Measurements from ENCODE around the gene ZDHHC11.
"Not testable (repeated sequence)": the region's sequence is repeated elsewhere in the genome, so short reads cannot be mapped to it uniquely, and the experiment has no call there.

The ZDHHC11 gene

DNA sequence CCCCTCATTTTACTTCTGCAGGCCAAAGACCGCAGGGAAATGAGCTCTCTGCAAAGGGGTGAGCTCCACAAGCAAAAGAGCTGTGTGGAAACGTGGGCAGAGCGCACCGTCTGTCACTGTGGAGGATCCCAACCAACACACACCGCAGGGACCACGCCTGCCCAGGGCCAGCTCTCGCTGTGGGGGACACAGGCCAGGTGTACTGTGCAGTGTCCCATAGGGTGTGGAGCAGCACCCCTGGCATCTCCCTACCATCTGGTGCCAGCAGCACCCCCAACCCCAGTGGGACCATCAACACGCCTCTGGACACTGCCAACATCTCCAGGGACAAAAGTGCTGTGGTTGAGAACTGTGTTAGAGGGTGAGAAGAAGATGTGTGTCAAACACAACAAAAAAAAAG is 27.9 kb upstream of the ZDHHC11 start:
- DNase-seq, result not testable (repeated sequence)

GRCh38 chr5:878125-878524 is 27.3 kb upstream of the ZDHHC11 start:
- no peak for DNase-seq

DNA sequence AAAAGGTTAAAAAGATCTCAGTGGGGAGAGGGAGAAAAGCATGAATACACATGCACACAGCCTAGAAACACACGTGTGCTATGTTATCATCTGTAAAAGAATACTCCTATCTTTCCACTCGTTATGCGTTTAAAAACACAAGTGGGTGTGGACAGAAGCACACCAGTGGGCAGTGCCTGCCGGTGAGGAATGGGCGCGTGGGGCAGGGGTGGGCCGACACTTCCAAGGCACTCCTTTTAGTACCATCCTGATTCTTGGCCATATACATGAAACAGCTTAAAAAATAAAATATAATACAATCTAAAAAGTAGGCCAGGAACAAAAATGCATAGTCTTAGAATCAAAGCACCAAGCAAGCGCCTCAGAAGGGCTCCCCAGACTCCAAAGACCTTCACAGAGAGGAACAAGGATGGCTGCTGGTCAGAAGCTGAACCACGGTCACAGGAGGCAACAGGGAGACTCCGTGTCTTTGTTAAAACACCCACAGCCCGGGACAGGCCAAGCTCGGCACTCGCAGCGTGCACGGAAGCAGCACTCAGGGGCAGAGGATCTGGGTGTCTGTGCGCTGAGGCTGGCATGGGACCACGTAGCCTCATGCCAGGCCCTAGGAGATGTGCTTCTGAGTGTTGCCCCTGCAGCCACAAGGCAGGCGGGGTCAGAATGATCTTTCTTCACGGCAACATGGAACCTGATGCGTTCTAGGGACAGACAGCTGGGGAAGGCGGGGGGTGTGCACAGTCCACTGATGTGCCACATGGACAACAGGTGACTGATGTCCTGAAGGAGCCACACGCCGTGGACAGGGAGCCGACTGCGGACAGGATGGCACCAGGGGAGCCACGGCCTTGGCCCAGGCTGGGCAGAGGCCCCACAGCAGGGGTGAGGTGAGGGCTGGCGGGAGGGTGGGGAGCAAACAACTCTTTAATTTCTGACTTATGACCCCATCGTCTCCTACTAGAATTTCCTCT is 25.9 kb upstream of the ZDHHC11 start:
- no peak for DNase-seq

GRCh38 chr5:875931-876330 is 25.1 kb upstream of the ZDHHC11 start:
- DNase-seq, result no peak

- no peak for DNase-seq
Measured at GRCh38 chr5:873328-873727, 22.5 kb upstream of the ZDHHC11 start.

GRCh38 chr5:872301-872700 is 21.5 kb upstream of the ZDHHC11 start:
- no peak for DNase-seq

DNA sequence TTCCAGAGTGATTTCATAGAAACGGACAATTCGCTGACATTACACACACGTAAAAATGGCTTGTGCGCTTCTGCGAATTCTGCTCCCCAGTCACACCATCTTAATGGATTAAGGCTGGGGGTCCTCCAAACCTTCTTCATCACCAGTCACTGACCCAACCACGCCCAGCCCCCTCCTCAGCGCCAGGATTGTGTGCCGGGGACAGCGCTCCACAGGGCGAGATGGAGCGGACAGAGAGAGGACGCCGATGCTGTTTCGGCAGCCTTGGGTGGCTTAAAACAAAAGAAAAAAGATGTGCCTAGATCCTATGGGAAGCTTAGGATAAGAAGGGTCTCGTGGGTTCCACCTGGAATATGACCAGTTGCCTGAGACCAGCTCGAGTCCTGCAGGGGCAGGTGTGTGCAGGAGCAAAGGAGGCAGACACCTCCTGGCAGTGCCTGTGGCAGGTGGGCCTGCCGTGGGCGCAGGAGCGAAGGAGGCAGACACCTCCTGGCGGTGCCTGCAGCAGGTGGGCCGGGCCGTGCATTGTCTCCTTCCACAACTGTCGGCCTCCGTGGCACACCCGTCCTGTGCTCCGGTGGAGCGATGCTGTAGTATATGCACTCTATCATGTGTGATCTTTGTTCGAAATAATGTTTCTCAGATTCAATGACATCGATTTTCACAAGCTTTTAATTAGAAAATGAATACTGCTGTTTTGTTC is 21.0 kb upstream of the ZDHHC11 start:
- no peak for DNase-seq

GRCh38 chr5:870956-871355 is 20.2 kb upstream of the ZDHHC11 start:
- DNase-seq, result no peak

- DNase-seq, result no peak
Measured at GRCh38 chr5:868428-869135, 17.8 kb upstream of the ZDHHC11 start.

DNA sequence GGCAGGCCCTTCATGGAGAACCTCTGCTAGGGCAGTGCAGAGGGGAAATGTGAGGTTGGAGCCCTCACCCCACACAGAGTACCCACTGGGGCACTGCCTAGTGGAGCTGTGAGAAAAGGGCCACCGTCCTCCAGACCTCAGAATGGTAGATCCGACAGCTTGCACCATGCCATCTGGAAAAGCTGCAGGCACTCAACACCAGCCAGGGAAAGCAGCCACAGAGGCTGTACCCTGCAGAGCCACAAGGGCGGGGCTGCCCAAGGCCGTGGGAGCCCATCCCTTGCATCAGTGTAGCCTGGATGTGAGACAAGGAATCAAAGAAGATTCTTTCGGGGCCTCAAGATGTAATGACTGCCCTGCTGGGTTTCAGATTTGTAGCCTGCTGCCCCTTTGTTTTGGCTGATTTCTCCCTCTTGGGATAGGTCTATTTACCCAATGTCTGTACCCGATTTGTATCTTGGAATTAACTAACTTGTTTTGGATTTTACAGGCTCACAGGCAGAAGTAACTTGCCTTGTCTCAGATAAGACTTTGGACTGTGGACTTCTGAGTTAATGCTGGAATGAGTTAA is 16.6 kb upstream of the ZDHHC11 start:
- peak; percentile 56 for DNase-seq

GRCh38 chr5:865771-866170 is 15.0 kb upstream of the ZDHHC11 start:
- no peak for DNase-seq

DNA sequence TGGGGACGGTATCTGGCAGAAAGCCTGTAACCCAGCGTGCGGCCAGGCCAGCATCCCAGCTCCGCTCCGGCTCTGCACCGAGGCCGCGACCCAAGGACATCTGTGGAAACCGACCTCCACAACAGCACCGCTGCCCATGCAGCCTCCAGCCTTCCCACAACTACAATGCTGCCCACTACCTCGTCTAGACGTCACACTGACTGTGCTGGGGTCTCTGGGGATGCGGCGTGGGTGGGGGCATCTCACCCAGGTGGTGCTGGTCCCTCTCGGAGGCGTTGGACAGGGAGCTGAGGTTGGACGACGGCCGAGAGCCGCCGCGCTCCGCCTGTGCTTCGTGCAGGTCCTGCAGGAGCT is 14.4 kb upstream of the ZDHHC11 start:
- DNase-seq, result no peak

GRCh38 chr5:864492-865167 is 13.8 kb upstream of the ZDHHC11 start:
- DNase-seq, result no peak

GRCh38 chr5:863244-863805 is 12.5 kb upstream of the ZDHHC11 start:
- peak; percentile 77 for DNase-seq

DNA sequence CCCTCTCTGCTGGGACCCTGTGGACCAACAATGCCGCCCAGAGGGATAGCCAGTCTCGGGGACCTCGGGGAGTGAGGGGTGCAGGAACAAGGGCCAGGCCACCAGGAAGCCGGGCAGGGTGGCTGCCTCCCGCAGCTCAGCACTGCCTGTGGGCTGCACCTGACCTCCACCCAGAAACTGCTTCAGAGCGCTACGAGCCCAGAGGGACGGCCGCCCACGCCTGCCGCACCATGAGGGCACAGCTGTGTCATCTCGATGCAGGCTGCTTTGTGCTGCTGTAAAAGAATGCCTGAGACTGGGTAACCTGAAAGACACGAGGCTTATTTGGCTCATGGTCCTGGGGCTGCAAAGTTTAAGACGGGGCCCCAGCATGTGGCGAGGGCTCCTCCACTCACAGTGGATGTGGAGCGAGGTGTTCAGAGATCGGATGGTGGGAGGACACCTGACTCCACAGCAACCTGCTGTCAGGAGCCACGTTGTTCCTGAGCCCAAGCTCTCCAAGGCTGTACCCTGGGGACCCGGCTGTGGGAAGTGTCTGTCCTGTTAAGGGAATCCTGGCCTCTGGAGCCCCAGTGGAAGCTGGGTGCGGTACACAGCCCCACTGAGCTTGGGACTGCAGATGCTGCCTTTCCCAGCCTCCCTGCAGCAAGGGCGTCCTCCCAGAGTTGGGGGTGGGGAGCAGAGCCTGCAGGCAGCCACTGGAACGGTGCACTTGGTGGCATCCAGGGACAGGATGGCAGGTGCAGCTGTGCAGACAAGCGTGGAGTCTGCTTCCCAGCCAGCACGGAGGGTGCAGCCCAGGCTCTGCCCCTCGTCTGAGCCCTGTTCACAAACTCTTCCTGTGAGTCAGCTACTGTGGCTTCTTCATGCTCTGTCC is 11.8 kb upstream of the ZDHHC11 start:
- DNase-seq, result peak; percentile 97

GRCh38 chr5:861442-862366 is 10.9 kb upstream of the ZDHHC11 start:
- DNase-seq, result no peak

DNA sequence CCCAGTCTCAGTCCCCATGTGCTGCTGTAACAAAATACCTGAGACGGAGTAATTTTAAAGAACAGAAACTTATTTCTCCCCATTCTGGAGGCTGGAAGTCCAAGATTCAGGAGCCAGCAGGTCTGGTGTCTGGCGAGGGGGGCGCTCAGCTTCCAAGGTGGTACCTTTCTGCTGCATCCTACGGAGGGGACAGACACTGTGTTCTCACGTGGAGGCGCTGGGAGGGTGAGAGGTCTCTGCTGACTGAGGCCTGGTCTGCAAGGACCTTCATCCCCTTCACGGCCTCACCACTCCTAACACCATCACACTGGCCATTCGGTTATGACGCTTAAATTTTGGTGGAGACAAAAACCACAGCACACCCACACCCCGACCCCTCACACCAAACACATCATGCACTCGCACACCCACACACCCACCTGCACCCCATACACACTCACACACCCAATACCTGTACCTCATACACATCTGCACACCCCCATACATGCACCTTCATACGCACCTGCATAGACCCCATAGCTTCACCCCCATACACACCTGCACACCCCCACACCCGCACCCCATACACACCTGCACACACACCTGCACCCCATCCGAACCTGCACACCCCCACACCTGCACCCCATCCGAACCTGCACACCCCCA is 9.8 kb upstream of the ZDHHC11 start:
- DNase-seq, result no peak

GRCh38 chr5:859798-860296 is 9.1 kb upstream of the ZDHHC11 start:
- no peak for DNase-seq

GRCh38 chr5:859391-859790 is 8.6 kb upstream of the ZDHHC11 start:
- DNase-seq, result no peak
